ENCODE results near the gene EPN1.
"Not testable (repeated sequence)": the region's sequence is repeated elsewhere in the genome, so short reads cannot be mapped to it uniquely, and the experiment has no call there.

The EPN1 gene

DNA sequence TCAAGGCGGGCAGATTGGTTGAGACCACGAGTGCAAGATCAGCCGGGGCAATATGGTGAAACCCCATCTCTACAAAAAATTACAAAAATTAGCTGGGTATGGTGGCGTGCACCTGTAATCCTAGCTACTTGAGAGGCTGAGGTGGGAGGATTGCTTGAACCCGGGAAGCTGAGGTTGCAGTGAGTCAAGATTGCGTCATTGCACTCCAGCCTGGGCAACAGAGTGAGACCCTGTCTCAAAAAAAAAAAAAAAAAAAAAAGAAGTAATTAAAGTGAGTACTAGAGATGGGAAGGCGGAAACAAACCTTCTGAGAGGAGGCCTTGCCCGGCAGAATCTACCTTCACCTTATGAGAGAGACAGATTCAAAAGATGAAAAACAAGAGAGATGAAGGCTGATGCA lies 48.5 kb downstream of the EPN1 start:
- FAIRE-seq (no peak), DNase-seq (ENCODE audit: insufficient read length, low spot score) (no peak)
- TF ChIP-seq PAX5 (IDR thresholded peaks at IDR 0.05; ENCODE audit: insufficient read depth, low read length, severe bottlenecking) (no peak), POU2F2 (IDR thresholded peaks at IDR 0.05; ENCODE audit: low read depth, low read length) (no peak), POLR2AphosphoS5 (IDR thresholded peaks at IDR 0.05; ENCODE audit: low read depth, low read length) (no peak), SPI1 (IDR thresholded peaks at IDR 0.05; ENCODE audit: low read depth, low read length) (no peak), POLR2A (IDR thresholded peaks at IDR 0.05; ENCODE audit: low read depth, low read length) (no peak), TAF1 (IDR thresholded peaks at IDR 0.05; ENCODE audit: low read depth, low read length) (no peak)

DNA sequence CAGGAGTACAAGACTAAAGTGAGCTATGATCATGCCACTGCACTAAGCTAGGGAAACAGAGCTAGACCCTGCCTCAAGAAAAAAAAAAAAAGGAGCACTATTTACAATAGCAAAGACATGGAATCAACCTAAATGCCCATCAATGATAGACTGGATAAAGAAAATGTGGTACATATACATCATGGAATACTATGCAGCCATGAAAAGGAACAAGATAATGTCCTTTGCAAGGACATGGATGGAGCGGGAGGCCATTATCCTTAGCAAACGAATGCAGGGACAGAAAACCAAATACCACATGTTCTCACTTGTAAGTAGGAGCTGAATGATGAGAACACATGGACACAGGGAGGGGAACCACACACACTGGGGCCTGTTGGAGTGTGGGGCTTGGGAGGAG lies 55.4 kb downstream of the EPN1 start:
- not testable (repeated sequence) for FAIRE-seq

DNA sequence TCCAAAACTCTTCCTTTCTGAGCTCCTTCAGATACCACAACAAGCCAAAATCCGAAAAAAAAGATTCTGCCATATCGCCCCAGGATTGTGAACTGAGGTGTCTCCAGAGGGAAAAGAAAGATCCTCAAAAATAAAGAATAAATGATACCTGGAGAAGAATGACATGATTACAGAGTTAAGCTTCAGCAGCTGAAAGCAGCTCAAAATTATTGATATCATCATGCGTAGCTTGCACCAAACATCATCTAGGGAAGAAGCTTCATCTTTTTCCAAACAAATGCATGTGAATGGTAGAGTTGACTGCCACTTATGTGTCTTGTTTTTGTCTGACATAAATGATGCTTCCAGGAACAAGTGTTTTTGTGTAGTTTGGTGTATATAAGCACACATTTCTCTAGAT lies 63.3 kb downstream of the EPN1 start, which contains the start of gene NLRP9:
Gene NLRP9 (minus strand): TSS at position 101 of the 400 bp plus-strand sequence. CDS start 28 bp downstream, at position 73.
- no peak for FAIRE-seq
- TF ChIP-seq TAF1 (IDR thresholded peaks at IDR 0.05; ENCODE audit: low read depth, low read length) (no peak), POLR2A (IDR thresholded peaks at IDR 0.05; ENCODE audit: low read depth, low read length) (no peak), POLR2AphosphoS5 (IDR thresholded peaks at IDR 0.05; ENCODE audit: low read depth, low read length) (no peak), SPI1 (IDR thresholded peaks at IDR 0.05; ENCODE audit: low read depth, low read length) (no peak)
- no peak for DNase-seq (ENCODE audit: insufficient read length, low spot score)

More for the DNA sequence above, 55.4 kb downstream of the EPN1 start:
- not testable (repeated sequence) for DNase-seq (ENCODE audit: insufficient read length, low spot score)

DNA sequence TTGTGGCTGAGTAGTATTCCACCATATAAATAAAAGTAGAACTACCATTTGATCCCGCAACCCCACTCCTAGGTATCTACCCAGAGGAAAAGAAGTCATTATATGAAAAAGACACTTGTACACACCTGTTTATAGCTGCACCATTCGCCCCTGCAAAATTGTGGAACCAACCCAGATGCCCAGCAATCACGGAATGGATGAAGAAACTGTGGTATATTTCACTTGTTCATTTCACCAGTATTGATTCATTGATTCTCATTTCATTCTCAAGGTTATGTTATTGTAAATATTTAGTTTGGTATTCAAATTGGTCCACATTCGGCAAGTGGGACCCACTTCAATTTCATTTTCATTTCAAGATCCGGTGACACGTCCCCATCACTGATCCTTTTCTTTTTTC lies 75.7 kb downstream of the EPN1 start:
- FAIRE-seq = no peak
- no peak for TF ChIP-seq POU2F2 (IDR thresholded peaks at IDR 0.05; ENCODE audit: low read depth, low read length)
- TF ChIP-seq PAX5 (IDR thresholded peaks at IDR 0.05; ENCODE audit: insufficient read depth, low read length, severe bottlenecking) = no peak
- TF ChIP-seq POLR2AphosphoS5 (IDR thresholded peaks at IDR 0.05; ENCODE audit: low read depth, low read length) = no peak
- TF ChIP-seq TAF1 (IDR thresholded peaks at IDR 0.05; ENCODE audit: low read depth, low read length) = no peak
- DNase-seq (ENCODE audit: insufficient read length, low spot score) = no peak

DNA sequence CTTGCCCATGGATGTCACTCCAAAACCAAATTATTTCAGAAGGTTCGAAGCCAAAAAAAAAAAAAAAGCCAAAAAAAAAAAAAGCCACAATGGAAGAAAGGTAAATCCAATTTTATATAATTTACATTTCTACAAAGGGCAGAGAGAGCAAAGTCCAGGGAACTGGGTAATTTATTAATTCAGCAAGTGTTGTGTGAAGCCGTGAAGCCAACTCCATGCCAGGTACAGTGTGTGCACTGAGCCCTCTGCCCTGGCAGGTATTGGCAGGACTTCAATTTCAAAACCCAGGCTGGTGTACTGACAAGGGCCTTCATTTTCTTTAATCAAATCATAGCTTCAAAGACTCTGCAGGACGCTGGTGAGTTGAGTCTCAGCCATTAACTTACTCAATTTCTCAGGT lies 78.4 kb downstream of the EPN1 start:
- no peak for DNase-seq (ENCODE audit: insufficient read length, low spot score)
- no peak for TF ChIP-seq SPI1 (IDR thresholded peaks at IDR 0.05; ENCODE audit: low read depth, low read length)
- TF ChIP-seq PAX5 (IDR thresholded peaks at IDR 0.05; ENCODE audit: insufficient read depth, low read length, severe bottlenecking) = no peak
- TF ChIP-seq TAF1 (IDR thresholded peaks at IDR 0.05; ENCODE audit: low read depth, low read length) = no peak
- TF ChIP-seq POLR2AphosphoS5 (IDR thresholded peaks at IDR 0.05; ENCODE audit: low read depth, low read length) = no peak
- no peak for TF ChIP-seq POLR2A (IDR thresholded peaks at IDR 0.05; ENCODE audit: low read depth, low read length)
- TF ChIP-seq POU2F2 (IDR thresholded peaks at IDR 0.05; ENCODE audit: low read depth, low read length) = no peak
- FAIRE-seq = no peak

DNA sequence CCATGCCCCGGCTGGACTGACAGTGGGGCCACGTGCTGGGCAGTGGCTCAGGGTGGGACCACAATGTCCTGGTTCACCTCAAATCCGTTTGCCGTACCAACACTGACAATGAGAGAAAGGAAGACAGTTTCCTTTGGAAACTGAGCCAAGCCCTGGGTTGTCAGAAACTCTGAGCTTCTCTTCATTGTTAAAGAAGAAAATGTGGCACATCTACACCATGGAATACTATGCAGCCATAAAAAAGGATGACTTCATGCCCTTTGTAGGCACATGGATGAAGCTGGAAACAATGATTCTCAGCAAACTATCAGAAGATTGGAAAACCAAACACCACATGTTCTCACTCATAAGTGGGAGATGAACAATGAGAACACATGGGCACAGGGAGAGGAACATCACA lies 81.8 kb downstream of the EPN1 start:
- FAIRE-seq; DNase-seq (ENCODE audit: insufficient read length, low spot score): not testable (repeated sequence)

DNA sequence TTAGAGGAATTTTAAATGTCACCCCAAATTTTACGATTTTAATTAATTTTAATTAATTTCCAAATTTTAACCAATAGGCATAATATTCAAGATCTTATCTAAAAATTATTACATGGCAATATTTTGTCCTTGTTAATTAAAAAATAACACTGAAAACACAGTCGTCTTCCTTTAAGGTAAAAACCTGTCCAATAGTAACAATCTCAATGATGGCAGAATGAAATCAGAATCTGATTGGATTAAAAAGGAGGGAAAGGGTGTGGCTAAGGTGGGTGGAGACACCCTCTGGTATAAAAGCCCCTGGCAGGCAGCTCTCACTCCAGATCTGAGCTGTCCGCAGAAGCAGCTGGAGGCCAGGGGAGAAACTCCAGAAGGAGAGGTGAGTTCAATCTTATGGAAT lies 83.8 kb downstream of the EPN1 start, which contains the start of gene RFPL4A:
Gene RFPL4A (plus strand): TSS at position 301 of the 400 bp plus-strand sequence. CDS start 2,704 bp downstream, outside the sequence.
- not testable (repeated sequence) for FAIRE-seq; DNase-seq (ENCODE audit: insufficient read length, low spot score)
